Measurements from ENCODE around the gene NLRP9. TPM values are rescaled to one million over a fixed set of nuclear protein-coding genes. Genes with fewer than 3 reads are reported as not detected.

The NLRP9 gene
- total RNA-seq, 1 donor from 2014 or later: not detected

- Histone ChIP-seq H3K36me3 (peaks cover 5% of the 10 kb centered on the region), H3K9me3 (no peaks in the 10 kb centered on the region), H3K4me1 (no peaks in the 10 kb centered on the region), H3K27me3 (no peaks in the 10 kb centered on the region), H3K4me3 (no peak overlapping the region), H3K27ac (no peak overlapping the region)
- TF ChIP-seq CTCF (IDR thresholded peaks at IDR 0.05): no peak
- intact Hi-C loops (cut with DNase I): no loop called here
- ATAC-seq: peak; percentile 42
- peak; percentile 39 for DNase-seq
Measured at GRCh38 chr19:55704494-55705245, 33.5 kb downstream of the NLRP9 start.

GRCh38 chr19:55703790-55704215, 34.4 kb downstream of the NLRP9 start:
- Histone ChIP-seq H3K4me1 (no peaks in the 10 kb centered on the region), H3K27ac (no peak overlapping the region), H3K36me3 (peaks cover 5% of the 10 kb centered on the region), H3K27me3 (no peaks in the 10 kb centered on the region), H3K4me3 (no peak overlapping the region), H3K9me3 (no peaks in the 10 kb centered on the region)
- peak; percentile 76 for TF ChIP-seq CTCF (IDR thresholded peaks at IDR 0.05)
- ATAC-seq: peak; percentile 92
- intact Hi-C loops (cut with DNase I): no loop called here
- peak; percentile 79 for DNase-seq

GRCh38 chr19:55702131-55702627, 36.0 kb downstream of the NLRP9 start:
- Histone ChIP-seq H3K4me1 (no peaks in the 10 kb centered on the region), H3K27ac (no peak overlapping the region), H3K4me3 (no peak overlapping the region), H3K36me3 (peaks cover 12% of the 10 kb centered on the region), H3K9me3 (no peaks in the 10 kb centered on the region), H3K27me3 (no peaks in the 10 kb centered on the region)
- intact Hi-C loops (cut with DNase I): no loop called here
- TF ChIP-seq CTCF (IDR thresholded peaks at IDR 0.05): no peak
- DNase-seq (peak; percentile 38), ATAC-seq (no peak)

GRCh38 chr19:55700813-55701212, 37.4 kb downstream of the NLRP9 start:
- Histone ChIP-seq H3K4me1 (no peaks in the 10 kb centered on the region), H3K27ac (no peak overlapping the region), H3K4me3 (no peak overlapping the region), H3K27me3 (no peaks in the 10 kb centered on the region), H3K36me3 (peaks cover 22% of the 10 kb centered on the region), H3K9me3 (no peaks in the 10 kb centered on the region)
- TF ChIP-seq CTCF (IDR thresholded peaks at IDR 0.05): no peak
- ATAC-seq (no peak), DNase-seq (peak; percentile 52)
- intact Hi-C loops (cut with DNase I): no loop called here

GRCh38 chr19:55699221-55699620, 39.0 kb downstream of the NLRP9 start:
- intact Hi-C loops (cut with DNase I): no loop called here
- peaks cover 38% of the 10 kb centered on the region for H3K36me3 ChIP-seq
- no peaks in the 10 kb centered on the region for H3K4me1 ChIP-seq
- H3K9me3 ChIP-seq: no peaks in the 10 kb centered on the region
- H3K27ac ChIP-seq: no peak overlapping the region
- no peaks in the 10 kb centered on the region for H3K27me3 ChIP-seq
- DNase-seq (no peak), ATAC-seq (no peak)
- no peak overlapping the region for H3K4me3 ChIP-seq
- TF ChIP-seq CTCF (IDR thresholded peaks at IDR 0.05): no peak
